NT2/D1 (cell line): ENCODE measurements around the gene AP1S2.

ENCODE experiments used
- SUZ12 ChIP-seq: IDR thresholded peaks from 2 replicates; pipeline ENCODE4 v1.6.1; 2011; ENCODE audit not compliant: insufficient read length, insufficient read depth; ENCODE audit errors: extremely low read depth
- YY1 ChIP-seq: IDR thresholded peaks from 2 replicates; pipeline ENCODE4 v1.6.1; 2011; ENCODE audit not compliant: insufficient read length, insufficient read depth
- ZNF274 ChIP-seq: IDR thresholded peaks from 2 replicates; pipeline ENCODE4 v1.6.1; 2011; ENCODE audit warnings: mild to moderate bottlenecking, low read depth, low read length

DNA sequence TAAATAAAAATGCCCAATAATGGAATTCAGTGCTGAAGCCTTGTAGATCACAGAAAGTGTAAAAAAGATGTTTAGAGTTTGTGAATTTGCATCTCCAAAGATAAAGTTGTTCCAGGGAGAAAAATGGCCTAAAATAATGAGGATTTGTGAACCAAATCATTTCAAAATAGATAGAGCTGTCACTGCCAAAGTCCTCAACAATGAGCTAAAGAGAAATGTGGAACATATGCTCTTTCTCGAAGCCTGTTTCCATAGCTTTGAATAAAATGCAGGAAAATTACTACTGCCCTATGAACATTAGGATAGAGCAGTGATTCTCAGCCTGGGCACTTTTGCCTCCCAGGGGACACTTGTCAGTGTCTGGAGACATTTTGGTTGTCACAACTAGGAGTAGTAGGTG, 3.4 kb upstream of the AP1S2 start:
- TF ChIP-seq ZNF274 (no peak), YY1 (no peak), SUZ12 (no peak)
